Testis (tissue), 3 donors: ENCODE data around the gene ZRSR2. TPM values are rescaled to one million over a fixed set of nuclear protein-coding genes. Genes with fewer than 3 reads are reported as not detected.

Source experiments
- DNase-seq: peaks from one replicate; pipeline ENCODE4 v3.0.0-alpha.2; 2019
- H3K27ac ChIP-seq, 2 donors: fragments of 200-600 bp; sonication (generic); one replicate each; pipeline ENCODE4 v1.5.1; 2019
- H3K27me3 ChIP-seq: fragments of 200-600 bp; sonication (generic); one replicate; pipeline ENCODE4 v1.5.1; 2019
- H3K36me3 ChIP-seq: fragments of 200-600 bp; sonication (generic); one replicate; pipeline ENCODE4 v1.5.1; 2017; ENCODE audit warnings: low read depth; ENCODE audit errors: missing control alignments
- H3K4me1 ChIP-seq: fragments of 200-600 bp; sonication (generic); one replicate; pipeline ENCODE4 v1.5.1; 2019
- H3K4me3 ChIP-seq, 2 donors: fragments of 200-600 bp; sonication (generic); one replicate each; pipeline ENCODE4 v1.5.1; 2017 to 2019
- H3K9me3 ChIP-seq: fragments of 200-600 bp; sonication (generic); one replicate; pipeline ENCODE4 v1.5.1; 2017
- CTCF ChIP-seq, 3 experiments: fragments of 450-650 bp in 2 of 3; fragments of 200-600 bp in 1 of 3; sonication (generic) in 1 of 3; IDR thresholded peaks; one replicate each; pipeline ENCODE4 v1.5.1; 2016 to 2019; ENCODE audit warnings: antibody characterized with exemption in 3 of 3, mild to moderate bottlenecking in 2 of 3, moderate library complexity in 1 of 3
- POLR2A ChIP-seq: fragments of 450-650 bp; IDR thresholded peaks from one replicate; pipeline ENCODE4 v1.6.1; 2017; ENCODE audit warnings: antibody characterized with exemption, mild to moderate bottlenecking, moderate library complexity
- WGBS, 2 donors: methylation state at CpG; one replicate each; pipeline ENCODE4 v1.1.5; 2018; 5-methylcytosine and 5-hydroxymethylcytosine counted together
- intact Hi-C: fragments of 100-400 bp; cut with DNase I; formaldehyde crosslinking; loops from one replicate; pipeline ENCODE4 v1.15.1; 2023; ENCODE audit warnings: low total_unique reads
- polyA plus RNA-seq: library from polyadenylated mRNA; stranded (reverse); fragments of 350-450 nt; fragmentation: Illumina TruSeq; extraction: RNeasy Lipid Tissue Mini Kit (QIAGEN cat#74804); gene quantifications from one replicate; pipeline ENCODE4 v1.2.3, GENCODE V29; 2014; ENCODE audit warnings: low read depth, low replicate concordance; ENCODE audit not compliant: insufficient read depth
- total RNA-seq, 2 donors: library from RNA; depleted of rRNA; stranded (reverse); fragments of >200 nt; gene quantifications; one replicate each; pipeline ENCODE4 v1.2.3, GENCODE V29; 2016

Gene ZRSR2
- total and polyA plus RNA-seq, 3 donors from 2014 or later, result 6.1 to 6.6 (median 6.3) TPM

- no peak for TF ChIP-seq CTCF (IDR thresholded peaks at IDR 0.05)
- no peak for TF ChIP-seq POLR2A
- no peak overlapping the region for H3K4me3 ChIP-seq
- H3K9me3 ChIP-seq, result no peaks in the 10 kb centered on the region
- H3K27me3 ChIP-seq, result no peaks in the 10 kb centered on the region
- no peaks in the 10 kb centered on the region for H3K36me3 ChIP-seq
- no peak for DNase-seq
- intact Hi-C loops, result no loop called here
- WGBS, 2 donors, result 92 to 98% methylated on average over 4 of the region's 4 CpGs
- H3K4me1 ChIP-seq, result no peaks in the 10 kb centered on the region
- no peak overlapping the region for H3K27ac ChIP-seq
These were observed 7.4 kb downstream of the ZRSR2 start for GRCh38 chrX:15797707-15798106.

- no peaks in the 10 kb centered on the region for H3K4me1 ChIP-seq
- H3K9me3 ChIP-seq, result no peaks in the 10 kb centered on the region
- no peaks in the 10 kb centered on the region for H3K36me3 ChIP-seq
- H3K4me3 ChIP-seq, result no peak overlapping the region
- no peak overlapping the region for H3K27ac ChIP-seq
- intact Hi-C loops, result no loop called here
- no peak for DNase-seq
- H3K27me3 ChIP-seq, result no peaks in the 10 kb centered on the region
- TF ChIP-seq POLR2A (no peak), CTCF (IDR thresholded peaks at IDR 0.05) (no peak)
These were observed 14.3 kb downstream of the ZRSR2 start for GRCh38 chrX:15804563-15804962.

GRCh38 chrX:15808254-15808653 lies 18.0 kb downstream of the ZRSR2 start:
- Histone ChIP-seq H3K27me3 (no peaks in the 10 kb centered on the region), H3K36me3 (no peaks in the 10 kb centered on the region), H3K4me1 (no peaks in the 10 kb centered on the region), H3K9me3 (no peaks in the 10 kb centered on the region), H3K4me3 (no peak overlapping the region), H3K27ac (no peak overlapping the region)
- no peak for TF ChIP-seq POLR2A
- TF ChIP-seq CTCF (IDR thresholded peaks at IDR 0.05), result no peak
- 92 to 96% methylated on average over 4 of the region's 4 CpGs for WGBS, 2 donors
- DNase-seq, result no peak
- intact Hi-C loops, result no loop called here

- TF ChIP-seq CTCF (IDR thresholded peaks at IDR 0.05), result no peak
- no peak for TF ChIP-seq POLR2A
- H3K36me3 ChIP-seq, result no peaks in the 10 kb centered on the region
- no peaks in the 10 kb centered on the region for H3K4me1 ChIP-seq
- intact Hi-C loops, result no loop called here
- 85 to 95% methylated on average over 8 of the region's 8 CpGs for WGBS, 2 donors
- no peaks in the 10 kb centered on the region for H3K27me3 ChIP-seq
- H3K27ac ChIP-seq, result no peak overlapping the region
- H3K4me3 ChIP-seq, result no peak overlapping the region
- no peaks in the 10 kb centered on the region for H3K9me3 ChIP-seq
- no peak for DNase-seq
These were observed 22.1 kb downstream of the ZRSR2 start for GRCh38 chrX:15812192-15812938.

- DNase-seq, result no peak
- Histone ChIP-seq H3K27ac (no peak overlapping the region), H3K9me3 (no peaks in the 10 kb centered on the region), H3K4me1 (no peaks in the 10 kb centered on the region), H3K36me3 (no peaks in the 10 kb centered on the region), H3K27me3 (no peaks in the 10 kb centered on the region), H3K4me3 (no peak overlapping the region)
- 92% methylated on average over 1 of the region's 1 CpG; no CpG with 5 or more reads in 1 of the 2 donors for WGBS, 2 donors
- intact Hi-C loops, result no loop called here
- TF ChIP-seq POLR2A (no peak), CTCF (IDR thresholded peaks at IDR 0.05) (no peak)
These were observed 23.1 kb downstream of the ZRSR2 start for GRCh38 chrX:15813416-15813815.
